Tibial nerve (tissue), 4 donors: ENCODE measurements around the gene HAPLN2. TPM values are rescaled to one million over a fixed set of nuclear protein-coding genes. Genes with fewer than 3 reads are reported as not detected.

Experiments
- DNase-seq, 2 donors: peaks; one replicate each; pipeline ENCODE4 v3.0.0-alpha.2; 2019; ENCODE audit warnings: low spot score in 2 of 2
- H3K27ac ChIP-seq, 4 donors: fragments of 200-600 bp; sonication (generic) in 3 of 4; one replicate each; pipeline ENCODE4 v1.5.1; 2017 to 2019; ENCODE audit warnings: mild to moderate bottlenecking in 1 of 4
- H3K27me3 ChIP-seq, 2 donors: fragments of 200-600 bp; sonication (generic) in 1 of 2; one replicate each; pipeline versions ENCODE4 v1.5.1 to v1.6.0; 2017 to 2019
- H3K36me3 ChIP-seq, 3 donors: fragments of 200-600 bp; sonication (generic); one replicate each; pipeline ENCODE4 v1.5.1; 2018 to 2019
- H3K4me1 ChIP-seq, 4 donors: fragments of 200-600 bp; sonication (generic) in 3 of 4; one replicate each; pipeline ENCODE4 v1.5.1; 2017 to 2019
- H3K4me3 ChIP-seq, 4 donors: fragments of 200-600 bp; sonication (generic) in 3 of 4; one replicate each; pipeline ENCODE4 v1.5.1; 2017 to 2019; ENCODE audit warnings: mild to moderate bottlenecking in 1 of 4, moderate library complexity in 1 of 4
- H3K9me3 ChIP-seq, 4 donors: fragments of 200-600 bp; sonication (generic) in 3 of 4; one replicate each; pipeline ENCODE4 v1.5.1; 2017 to 2019
- EP300 ChIP-seq, 2 donors: sonication (generic); formaldehyde crosslinking; IDR thresholded peaks; one replicate each; pipeline ENCODE4 v1.6.1; 2017; ENCODE audit warnings: antibody characterized with exemption in 2 of 2, mild to moderate bottlenecking in 1 of 2
- POLR2A ChIP-seq, 2 donors: fragments of 450-650 bp; IDR thresholded peaks; one replicate each; pipeline ENCODE4 v1.6.1; 2017; ENCODE audit warnings: antibody characterized with exemption in 2 of 2, mild to moderate bottlenecking in 2 of 2, moderate library complexity in 2 of 2
- WGBS, 2 donors: methylation state at CpG; one replicate each; pipeline ENCODE4 v1.1.5; 2018; 5-methylcytosine and 5-hydroxymethylcytosine counted together
- total RNA-seq, 4 donors: library from RNA; depleted of rRNA; stranded (reverse); fragments of >200 nt; gene quantifications; one replicate each; pipeline ENCODE4 v1.1.0, GENCODE V29; 2016
- TF ChIP-seq, protein P1 (sequence below), 5 experiments: fragments of 200-600 bp in 3 of 5; fragments of 450-650 bp in 2 of 5; sonication (generic) in 3 of 5; IDR thresholded peaks; one replicate each; pipeline ENCODE4 v1.5.1; 2016 to 2019; ENCODE audit warnings: antibody characterized with exemption in 5 of 5, mild to moderate bottlenecking in 3 of 5, moderate library complexity in 2 of 5

The HAPLN2 gene
- total RNA-seq, 4 donors from 2014 or later = 1.8 to 20.3 (median 10.6) TPM

DNA sequence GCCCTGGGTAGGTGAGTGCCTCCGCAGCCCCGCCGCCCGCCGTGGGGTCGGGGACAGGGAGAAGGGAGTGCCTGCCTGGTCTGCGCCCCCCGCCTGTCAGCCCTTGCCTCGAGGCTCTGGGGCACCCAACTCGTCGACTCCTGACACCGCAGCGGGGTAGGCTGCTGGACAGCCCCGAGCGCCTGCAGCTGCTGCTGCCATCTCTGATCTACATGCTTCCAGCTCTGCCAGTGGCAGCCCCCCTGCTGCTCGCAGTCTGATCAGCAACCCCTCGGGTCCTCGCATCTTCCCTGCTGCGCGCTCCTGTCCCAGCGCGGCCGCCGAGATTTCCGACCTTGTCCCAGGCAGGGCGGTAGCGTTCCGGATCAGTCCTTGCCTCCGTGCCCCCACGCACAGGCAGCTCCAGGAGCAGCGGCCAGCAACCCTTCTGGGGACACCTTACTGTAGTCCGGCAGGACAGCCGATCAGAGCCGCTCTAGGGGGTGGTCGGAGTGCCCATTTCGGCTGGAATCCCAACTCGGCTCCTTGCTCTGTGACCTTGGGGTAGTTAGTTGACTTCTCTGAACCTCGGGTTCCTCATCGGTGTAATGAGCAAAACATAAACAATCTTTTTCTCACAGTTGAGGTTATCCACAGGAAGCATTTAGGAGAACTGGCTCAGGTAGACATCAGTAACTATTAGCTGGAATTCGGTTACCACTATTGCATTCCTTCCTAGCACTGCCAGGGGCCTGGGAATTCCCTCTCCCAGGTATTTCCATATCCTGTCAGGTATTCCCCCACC, 23.2 kb downstream of the HAPLN2 start:
- Histone ChIP-seq H3K4me3 (peak overlapping the region; percentile 1 to 46 (median 16)), H3K27ac (no peak overlapping the region), H3K4me1 (peaks cover 0 to 14% (median 6%) of the 10 kb centered on the region in 4 donors), H3K36me3 (no peaks in the 10 kb centered on the region), H3K9me3 (no peaks in the 10 kb centered on the region), H3K27me3 (peaks cover 0 to 98% of the 10 kb centered on the region in 2 donors)
- DNase-seq = no peak
- TF ChIP-seq POLR2A (IDR thresholded peaks at IDR 0.05) (no peak), EP300 (IDR thresholded peaks at IDR 0.05) (no peak)
- TF ChIP-seq, protein P1, sequence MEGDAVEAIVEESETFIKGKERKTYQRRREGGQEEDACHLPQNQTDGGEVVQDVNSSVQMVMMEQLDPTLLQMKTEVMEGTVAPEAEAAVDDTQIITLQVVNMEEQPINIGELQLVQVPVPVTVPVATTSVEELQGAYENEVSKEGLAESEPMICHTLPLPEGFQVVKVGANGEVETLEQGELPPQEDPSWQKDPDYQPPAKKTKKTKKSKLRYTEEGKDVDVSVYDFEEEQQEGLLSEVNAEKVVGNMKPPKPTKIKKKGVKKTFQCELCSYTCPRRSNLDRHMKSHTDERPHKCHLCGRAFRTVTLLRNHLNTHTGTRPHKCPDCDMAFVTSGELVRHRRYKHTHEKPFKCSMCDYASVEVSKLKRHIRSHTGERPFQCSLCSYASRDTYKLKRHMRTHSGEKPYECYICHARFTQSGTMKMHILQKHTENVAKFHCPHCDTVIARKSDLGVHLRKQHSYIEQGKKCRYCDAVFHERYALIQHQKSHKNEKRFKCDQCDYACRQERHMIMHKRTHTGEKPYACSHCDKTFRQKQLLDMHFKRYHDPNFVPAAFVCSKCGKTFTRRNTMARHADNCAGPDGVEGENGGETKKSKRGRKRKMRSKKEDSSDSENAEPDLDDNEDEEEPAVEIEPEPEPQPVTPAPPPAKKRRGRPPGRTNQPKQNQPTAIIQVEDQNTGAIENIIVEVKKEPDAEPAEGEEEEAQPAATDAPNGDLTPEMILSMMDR (IDR thresholded peaks at IDR 0.05) = no peak
- 26 to 27% methylated on average over 29 to 33 of the region's 40 CpGs for WGBS, 2 donors

GRCh38 chr1:156643049-156643777, 24.0 kb downstream of the HAPLN2 start:
- no peak for DNase-seq
- Histone ChIP-seq H3K9me3 (no peaks in the 10 kb centered on the region), H3K4me3 (no peak overlapping the region), H3K4me1 (peaks cover 0 to 14% (median 6%) of the 10 kb centered on the region in 4 donors), H3K36me3 (no peaks in the 10 kb centered on the region), H3K27me3 (peaks cover 0 to 98% of the 10 kb centered on the region in 2 donors), H3K27ac (no peak overlapping the region)
- TF ChIP-seq, protein P1 (IDR thresholded peaks at IDR 0.05) = no peak
- TF ChIP-seq POLR2A (IDR thresholded peaks at IDR 0.05) (no peak), EP300 (IDR thresholded peaks at IDR 0.05) (no peak)
- 61 to 70% methylated on average over 6 of the region's 7 CpGs for WGBS, 2 donors

DNA sequence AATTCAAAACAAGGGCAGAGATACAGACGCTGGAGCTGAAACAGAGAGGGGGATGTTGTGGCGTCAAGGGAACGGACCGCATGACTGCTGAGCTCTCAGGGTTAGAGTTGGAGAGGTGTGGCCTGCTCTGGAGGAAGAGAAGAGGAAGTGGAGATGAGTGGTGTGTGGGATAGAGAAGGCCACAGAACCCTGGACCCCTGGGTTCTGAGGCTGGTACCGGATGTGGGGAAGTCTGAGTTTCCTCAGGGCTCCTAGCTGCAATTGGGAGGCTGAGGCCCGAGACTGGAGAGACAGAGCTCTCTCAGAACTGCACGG, 24.5 kb downstream of the HAPLN2 start:
- peaks cover 0 to 97% of the 10 kb centered on the region in 2 donors for H3K27me3 ChIP-seq
- WGBS, 2 donors = 72 to 76% methylated on average over 7 of the region's 7 CpGs
- TF ChIP-seq EP300 (IDR thresholded peaks at IDR 0.05) (no peak), POLR2A (IDR thresholded peaks at IDR 0.05) (no peak)
- TF ChIP-seq, protein P1 (IDR thresholded peaks at IDR 0.05) = no peak

DNA sequence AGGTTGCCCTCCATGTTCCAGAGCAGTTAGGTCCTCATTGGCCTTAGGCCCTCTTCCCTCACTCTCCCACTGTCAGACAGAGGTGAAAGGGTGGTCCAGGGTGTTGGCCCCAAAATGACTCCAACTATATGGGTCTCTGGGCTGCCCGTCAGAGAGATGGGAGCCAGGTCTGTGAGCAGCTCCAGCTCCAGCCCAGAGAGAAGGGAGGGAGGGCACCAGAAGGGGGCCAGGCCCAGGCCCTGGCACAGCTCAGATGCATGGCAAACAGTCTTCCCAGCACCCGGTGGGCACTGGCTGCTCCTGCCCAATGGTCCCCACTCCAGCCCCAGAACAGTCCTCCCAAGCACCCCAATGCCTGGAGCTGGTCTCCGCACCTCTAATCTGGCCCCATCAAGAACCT, 24.9 kb downstream of the HAPLN2 start:
- no peak for TF ChIP-seq EP300 (IDR thresholded peaks at IDR 0.05)
- no peak for TF ChIP-seq POLR2A (IDR thresholded peaks at IDR 0.05)
- TF ChIP-seq, protein P1 (IDR thresholded peaks at IDR 0.05) = no peak

More for the DNA sequence above, 24.5 kb downstream of the HAPLN2 start:
- Histone ChIP-seq H3K27ac (no peak overlapping the region), H3K9me3 (no peaks in the 10 kb centered on the region), H3K4me3 (no peak overlapping the region), H3K36me3 (no peaks in the 10 kb centered on the region), H3K4me1 (peaks cover 0 to 14% (median 6%) of the 10 kb centered on the region in 4 donors)
- no peak for DNase-seq

GRCh38 chr1:156644640-156645039, 25.4 kb downstream of the HAPLN2 start:
- TF ChIP-seq, protein P1 (IDR thresholded peaks at IDR 0.05) = no peak
- no peak for TF ChIP-seq EP300 (IDR thresholded peaks at IDR 0.05)
- no peak for TF ChIP-seq POLR2A (IDR thresholded peaks at IDR 0.05)
- Histone ChIP-seq H3K27me3 (peaks cover 0 to 97% of the 10 kb centered on the region in 2 donors), H3K9me3 (no peaks in the 10 kb centered on the region), H3K27ac (no peak overlapping the region), H3K4me1 (peaks cover 0 to 14% (median 6%) of the 10 kb centered on the region in 4 donors), H3K36me3 (no peaks in the 10 kb centered on the region), H3K4me3 (no peak overlapping the region)
- 36 to 38% methylated on average over 1 of the region's 1 CpG for WGBS, 2 donors
- no peak for DNase-seq

More for the DNA sequence above, 24.9 kb downstream of the HAPLN2 start:
- WGBS, 2 donors = 88 to 92% methylated on average over 1 to 3 of the region's 3 CpGs
- no peak overlapping the region for H3K27ac ChIP-seq
- peaks cover 0 to 14% (median 6%) of the 10 kb centered on the region in 4 donors for H3K4me1 ChIP-seq
- peaks cover 0 to 97% of the 10 kb centered on the region in 2 donors for H3K27me3 ChIP-seq
- no peaks in the 10 kb centered on the region for H3K9me3 ChIP-seq
- H3K36me3 ChIP-seq = no peaks in the 10 kb centered on the region
- no peak overlapping the region for H3K4me3 ChIP-seq
- DNase-seq = no peak
